Measurements from ENCODE around the gene DNAI2.

Gene DNAI2

GRCh38 chr17:74274060-74274708 is at the start of gene DNAI2:
DNAI2 (plus strand) TSS chr17:74274234; CDS start chr17:74281818, 7,584 bp downstream.
- peak in 15 of 51 donors; percentile 9 to 46 (median 27) for DNase-seq

- DNase-seq: no peak
Measured at GRCh38 chr17:74224959-74225725, 48.9 kb upstream of the DNAI2 start.

GRCh38 chr17:74226252-74226651 is 47.8 kb upstream of the DNAI2 start:
- DNase-seq: no peak

GRCh38 chr17:74227271-74228080 is 46.6 kb upstream of the DNAI2 start:
- DNase-seq: no peak

GRCh38 chr17:74228306-74228978 is 45.6 kb upstream of the DNAI2 start:
- no peak for DNase-seq

- DNase-seq: no peak
Measured at GRCh38 chr17:74230896-74231295, 43.1 kb upstream of the DNAI2 start.

GRCh38 chr17:74231928-74232907 is 41.8 kb upstream of the DNAI2 start:
- DNase-seq: no peak

- no peak for DNase-seq
Measured at GRCh38 chr17:74233937-74234336, 40.1 kb upstream of the DNAI2 start.

- no peak for DNase-seq
Measured at GRCh38 chr17:74234486-74234885, 39.5 kb upstream of the DNAI2 start.

- peak in 36 of 51 donors; percentile 20 to 86 (median 56) for DNase-seq
Measured at GRCh38 chr17:74235040-74235581, 38.9 kb upstream of the DNAI2 start.

GRCh38 chr17:74235911-74236371 is 38.1 kb upstream of the DNAI2 start:
- peak in 7 of 51 donors; percentile 16 to 45 (median 30) for DNase-seq

- no peak for DNase-seq
Measured at GRCh38 chr17:74237321-74237720, 36.7 kb upstream of the DNAI2 start.

- DNase-seq: peak in 6 of 51 donors; percentile 13 to 65 (median 24)
Measured at GRCh38 chr17:74239172-74239571, 34.9 kb upstream of the DNAI2 start.

- DNase-seq: peak in 7 of 51 donors; percentile 13 to 55 (median 24)
Measured at GRCh38 chr17:74240618-74241205, 33.3 kb upstream of the DNAI2 start.

- DNase-seq: peak in 31 of 51 donors; percentile 3 to 71 (median 43)
Measured at GRCh38 chr17:74241431-74241830, 32.6 kb upstream of the DNAI2 start.

- DNase-seq: no peak
Measured at GRCh38 chr17:74241847-74242246, 32.2 kb upstream of the DNAI2 start.

- DNase-seq: peak in 37 of 51 donors; percentile 8 to 76 (median 40)
Measured at GRCh38 chr17:74243013-74243755, 30.9 kb upstream of the DNAI2 start.

- no peak for DNase-seq
Measured at GRCh38 chr17:74244128-74244527, 29.9 kb upstream of the DNAI2 start.

Measured in hypothalamus (tissue), 51 donors.